Lower lobe of right lung (tissue), 2 donors: ENCODE data around the gene DEPDC1B. TPM values are rescaled to one million over a fixed set of nuclear protein-coding genes. Genes with fewer than 3 reads are reported as not detected.
A peak's percentile ranks its signal among the peaks of the same experiment; 100 is the strongest.

ENCODE experiments used
- ATAC-seq, 2 donors: fragments of 200-7000 bp; cut with Tn5 transposase; one replicate each; pipeline ENCODE4 v1.9.1; 2020 to 2022; ENCODE audit warnings: mild to moderate bottlenecking in 2 of 2, moderate library complexity in 2 of 2
- DNase-seq: peaks from one replicate; pipeline ENCODE4 v3.0.0-alpha.2; 2020
- H3K27ac ChIP-seq: fragments of 200-600 bp; one replicate; pipeline ENCODE4 v1.8.0; 2022
- H3K27me3 ChIP-seq: fragments of 200-600 bp; one replicate; pipeline ENCODE4 v1.8.0; 2022; ENCODE audit warnings: low read depth
- H3K36me3 ChIP-seq: fragments of 200-600 bp; one replicate; pipeline ENCODE4 v1.8.0; 2022; ENCODE audit warnings: mild to moderate bottlenecking
- H3K4me1 ChIP-seq: fragments of 200-600 bp; one replicate; pipeline ENCODE4 v1.8.0; 2022
- H3K4me3 ChIP-seq: fragments of 200-600 bp; one replicate; pipeline ENCODE4 v1.8.0; 2022; ENCODE audit warnings: mild to moderate bottlenecking
- H3K9me3 ChIP-seq: fragments of 200-600 bp; one replicate; pipeline ENCODE4 v1.8.0; 2022
- intact Hi-C: fragments of 100-400 bp; cut with DNase I; formaldehyde crosslinking; loops from one replicate; pipeline ENCODE4 v1.11.0; 2022
- total RNA-seq: library from RNA; stranded (reverse); fragmentation: NEBNext Ultra II Directional; extraction: Animal tissue kit (Norgen Biotek cat#: 25700); gene quantifications from one replicate; pipeline ENCODE4 v1.2.1, GENCODE V29; 2021
- TF ChIP-seq, protein P1 (sequence below): fragments of 200-600 bp; IDR thresholded peaks from one replicate; pipeline ENCODE4 v1.8.0; 2022; ENCODE audit warnings: antibody characterized with exemption, mild to moderate bottlenecking
- donor health status: DM: no; HTN: yes; CAD: no; lungs with severe emphysema.

DEPDC1B gene
- total RNA-seq, 1 donor from 2014 or later: 0.30 TPM

DNA sequence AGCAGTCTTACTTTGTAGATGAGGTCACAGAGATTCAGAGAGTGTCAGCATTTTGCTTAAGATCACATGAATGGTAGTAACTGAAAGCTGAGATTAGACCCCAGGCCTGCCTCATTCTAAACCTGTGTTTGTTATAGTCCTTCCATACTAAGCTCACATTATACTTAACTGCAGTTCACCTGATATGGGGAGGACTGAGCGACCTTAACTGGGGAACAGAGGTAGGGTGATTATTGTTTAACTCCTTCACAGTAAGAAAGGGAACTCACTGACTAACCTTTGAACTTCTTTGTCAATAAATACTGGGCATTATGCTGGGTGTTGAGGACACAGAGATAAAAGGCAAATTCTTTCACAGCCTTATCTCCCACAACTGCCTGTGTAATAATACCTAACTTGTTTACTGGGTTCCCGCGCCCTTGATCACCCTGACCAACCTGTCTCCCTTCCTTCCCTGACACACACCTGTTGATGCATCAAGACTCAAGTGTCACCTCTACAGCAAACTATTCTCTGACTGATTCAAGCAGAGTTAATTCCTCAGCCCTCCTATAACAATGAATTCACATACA is 27.2 kb downstream of the DEPDC1B start:
- Histone ChIP-seq H3K4me3 (no peak overlapping the region), H3K27me3 (no peaks in the 10 kb centered on the region), H3K36me3 (no peaks in the 10 kb centered on the region), H3K4me1 (no peaks in the 10 kb centered on the region), H3K9me3 (no peaks in the 10 kb centered on the region), H3K27ac (no peak overlapping the region)
- intact Hi-C loops: no loop called here
- TF ChIP-seq, protein P1, sequence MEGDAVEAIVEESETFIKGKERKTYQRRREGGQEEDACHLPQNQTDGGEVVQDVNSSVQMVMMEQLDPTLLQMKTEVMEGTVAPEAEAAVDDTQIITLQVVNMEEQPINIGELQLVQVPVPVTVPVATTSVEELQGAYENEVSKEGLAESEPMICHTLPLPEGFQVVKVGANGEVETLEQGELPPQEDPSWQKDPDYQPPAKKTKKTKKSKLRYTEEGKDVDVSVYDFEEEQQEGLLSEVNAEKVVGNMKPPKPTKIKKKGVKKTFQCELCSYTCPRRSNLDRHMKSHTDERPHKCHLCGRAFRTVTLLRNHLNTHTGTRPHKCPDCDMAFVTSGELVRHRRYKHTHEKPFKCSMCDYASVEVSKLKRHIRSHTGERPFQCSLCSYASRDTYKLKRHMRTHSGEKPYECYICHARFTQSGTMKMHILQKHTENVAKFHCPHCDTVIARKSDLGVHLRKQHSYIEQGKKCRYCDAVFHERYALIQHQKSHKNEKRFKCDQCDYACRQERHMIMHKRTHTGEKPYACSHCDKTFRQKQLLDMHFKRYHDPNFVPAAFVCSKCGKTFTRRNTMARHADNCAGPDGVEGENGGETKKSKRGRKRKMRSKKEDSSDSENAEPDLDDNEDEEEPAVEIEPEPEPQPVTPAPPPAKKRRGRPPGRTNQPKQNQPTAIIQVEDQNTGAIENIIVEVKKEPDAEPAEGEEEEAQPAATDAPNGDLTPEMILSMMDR: no peak
- DNase-seq: no peak
- ATAC-seq: no peak

DNA sequence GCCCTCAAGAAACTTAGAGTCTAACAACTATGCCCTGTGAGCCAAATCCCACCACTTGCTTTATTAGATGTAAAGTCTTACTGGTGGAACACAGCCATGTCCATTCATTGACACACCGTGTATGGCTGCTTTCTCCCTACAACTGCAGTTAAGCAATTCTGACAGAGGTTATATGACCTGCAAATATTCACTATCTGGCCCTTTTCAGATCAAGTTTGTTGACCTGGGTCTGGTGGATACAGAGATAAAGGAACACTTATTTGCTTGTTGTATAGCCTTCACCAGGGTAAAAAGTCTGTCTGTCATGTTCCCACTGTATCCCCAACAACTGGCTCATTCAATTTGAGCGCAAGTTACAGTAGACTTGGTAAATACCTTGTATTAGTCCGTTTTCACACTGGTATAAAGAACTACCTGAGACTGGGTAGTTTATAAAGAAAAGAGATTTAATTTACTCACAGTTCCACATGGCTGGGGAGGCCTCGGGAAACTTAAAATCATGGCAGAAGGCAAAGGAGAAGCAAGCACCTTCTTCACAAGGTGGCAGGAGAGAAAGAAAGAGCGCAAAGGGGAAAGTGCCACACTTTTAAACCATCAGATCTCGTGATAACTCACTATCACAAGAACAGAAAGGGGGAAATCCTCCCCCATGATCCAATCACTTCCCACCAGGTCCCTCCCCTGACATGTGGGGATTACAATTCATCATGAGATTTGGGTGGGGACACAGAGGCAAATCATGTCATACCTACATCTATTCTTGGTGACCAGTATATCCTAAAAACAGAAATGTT is 27.9 kb downstream of the DEPDC1B start:
- no peaks in the 10 kb centered on the region for H3K4me1 ChIP-seq
- H3K4me3 ChIP-seq: no peak overlapping the region
- no peaks in the 10 kb centered on the region for H3K27me3 ChIP-seq
- no peaks in the 10 kb centered on the region for H3K36me3 ChIP-seq
- ATAC-seq (no peak), DNase-seq (no peak)
- intact Hi-C loops: no loop called here
- H3K27ac ChIP-seq: no peak overlapping the region
- TF ChIP-seq, protein P1: no peak
- no peaks in the 10 kb centered on the region for H3K9me3 ChIP-seq

DNA sequence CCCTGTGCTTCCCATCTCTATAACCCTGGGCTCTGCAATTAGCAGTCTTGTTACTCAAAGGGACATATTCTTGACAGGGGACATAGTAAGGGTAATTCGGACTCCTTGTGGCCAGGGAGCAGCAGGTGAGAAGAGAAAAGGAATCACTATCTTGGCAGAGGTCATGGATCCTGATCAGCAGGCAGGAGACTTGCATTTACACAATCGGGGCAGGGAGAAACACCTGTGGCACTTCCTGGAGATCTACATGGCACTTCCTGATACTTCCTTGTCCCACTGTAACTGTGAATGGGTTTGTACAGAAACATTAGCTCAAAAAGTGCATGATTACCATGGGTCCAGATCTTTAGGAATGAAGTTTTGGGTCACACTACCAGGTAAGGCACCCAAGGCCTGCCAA is 29.2 kb downstream of the DEPDC1B start:
- Histone ChIP-seq H3K36me3 (no peaks in the 10 kb centered on the region), H3K9me3 (no peaks in the 10 kb centered on the region), H3K27me3 (no peaks in the 10 kb centered on the region), H3K27ac (no peak overlapping the region), H3K4me1 (no peaks in the 10 kb centered on the region), H3K4me3 (no peak overlapping the region)
- ATAC-seq (no peak), DNase-seq (no peak)
- intact Hi-C loops: no loop called here
- TF ChIP-seq, protein P1: no peak

DNA sequence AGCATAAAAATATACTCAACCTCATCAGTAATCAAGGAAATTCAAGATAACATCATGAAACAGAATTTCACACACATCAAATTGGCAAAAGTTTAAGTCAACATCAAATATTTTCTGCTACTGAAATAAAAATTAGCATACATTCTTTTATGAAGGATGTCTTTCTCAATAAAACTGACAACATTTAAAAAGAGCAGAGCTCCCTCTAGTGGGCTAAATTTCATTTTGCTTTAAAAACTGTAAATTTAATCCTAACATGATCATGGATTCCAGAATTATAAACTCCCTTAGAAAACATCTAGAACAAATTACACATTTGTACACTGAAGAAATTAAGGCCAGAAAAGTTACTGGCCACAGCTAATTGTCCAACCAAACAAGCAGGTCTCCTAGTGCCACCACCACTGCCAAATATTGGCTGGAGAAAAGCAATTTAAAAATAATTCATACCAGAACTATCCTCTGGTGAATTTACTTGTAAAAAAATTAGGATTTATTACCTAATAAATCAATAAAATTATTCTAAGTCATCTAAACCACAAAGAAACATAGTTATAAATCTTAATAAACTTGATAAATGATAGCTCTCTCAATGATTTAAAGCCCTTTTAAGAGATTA is 31.2 kb downstream of the DEPDC1B start:
- H3K36me3 ChIP-seq: no peaks in the 10 kb centered on the region
- H3K4me1 ChIP-seq: no peaks in the 10 kb centered on the region
- TF ChIP-seq, protein P1: peak; percentile 58
- no peak overlapping the region for H3K27ac ChIP-seq
- H3K27me3 ChIP-seq: no peaks in the 10 kb centered on the region
- DNase-seq (no peak), ATAC-seq (no peak)
- no peak overlapping the region for H3K4me3 ChIP-seq
- H3K9me3 ChIP-seq: no peaks in the 10 kb centered on the region
- intact Hi-C loops: no loop called here

DNA sequence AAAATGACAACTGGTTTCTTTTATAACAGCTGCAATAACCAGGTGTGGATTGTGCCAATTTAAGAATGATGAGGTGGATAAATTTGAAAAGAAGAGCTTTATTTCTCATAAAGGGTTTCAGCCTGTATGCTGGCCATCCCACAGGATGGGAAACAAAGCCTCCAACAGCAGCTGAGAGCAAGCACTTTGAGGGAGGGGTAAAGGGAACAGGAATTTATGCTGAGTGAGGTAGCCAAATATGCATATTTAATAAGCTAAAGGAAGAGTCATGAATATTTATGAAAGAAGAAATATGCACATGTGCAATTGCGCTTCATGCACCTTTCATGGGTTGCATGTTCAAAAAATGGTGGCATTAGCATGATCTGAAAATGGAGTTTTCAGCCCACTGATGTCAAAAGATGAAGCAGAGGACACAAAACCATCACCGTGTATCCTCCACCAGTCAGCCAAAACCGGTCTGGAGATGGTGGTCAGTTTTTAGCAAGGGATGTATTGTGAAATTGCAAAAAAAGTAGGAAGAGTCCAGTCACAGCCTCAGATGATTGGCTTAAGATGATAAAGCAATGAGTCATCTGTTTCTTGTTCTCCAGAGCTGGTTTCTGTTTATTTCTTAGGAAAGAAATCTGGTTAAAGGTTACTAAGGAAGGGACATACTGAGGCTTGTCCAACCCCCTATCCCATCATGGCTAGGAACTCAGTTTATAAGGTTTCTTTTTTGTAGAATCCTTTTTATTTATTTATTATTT is 47.9 kb downstream of the DEPDC1B start:
- TF ChIP-seq, protein P1: no peak
- H3K4me3 ChIP-seq: no peak overlapping the region
- no peaks in the 10 kb centered on the region for H3K9me3 ChIP-seq
- no peaks in the 10 kb centered on the region for H3K27me3 ChIP-seq
- no peak for DNase-seq
- H3K36me3 ChIP-seq: no peaks in the 10 kb centered on the region
- intact Hi-C loops: no loop called here
- peak; percentile 54 to 64 for ATAC-seq
- H3K4me1 ChIP-seq: no peaks in the 10 kb centered on the region
- H3K27ac ChIP-seq: no peak overlapping the region
